HepG2 (cell line): ENCODE measurements around the gene RAB6A. TPM values are rescaled to one million over a fixed set of nuclear protein-coding genes. Genes with fewer than 3 reads are reported as not detected.

ENCODE experiments used
- ATAC-seq: fragments of 200-7000 bp; cut with Tn5 transposase; 3 replicates; pipeline ENCODE4 v1.9.1; 2020; ENCODE audit warnings: mild to moderate bottlenecking, moderate library complexity
- BruUV-seq: library from RNA; stranded (reverse); fragments of 400-500 nt; replicated peaks from 2 replicates; lab custom pipeline; 2021; lab: Mats Ljungman, UMichigan
- CTCF ChIA-PET: fragments of 300-600 bp; formaldehyde crosslinking; extraction: SDS; loops from one replicate; lab custom pipeline; 2021; ENCODE audit warnings: low total read pairs, inconsistent platforms, low intra/inter-chr PET ratio; lab: Yijun Ruan, JAX
- POLR2A ChIA-PET: fragments of 350-600 bp; sonication (Branson Sonifier 250); formaldehyde crosslinking; loops from one replicate; lab custom pipeline; 2020; ENCODE audit warnings: antibody characterized with exemption, inconsistent platforms; lab: Yijun Ruan, JAX
- DNase-seq: peaks from one replicate; pipeline ENCODE4 v3.0.0-alpha.2; 2015; ENCODE audit warnings: low spot score
- FAIRE-seq: peaks from 3 replicates; lab custom pipeline; 2011; peaks lifted over from hg19 to GRCh38; lab: Jason Lieb, UNC
- H2AFZ ChIP-seq: one replicate; pipeline ENCODE4 v1.6.1; 2011; ENCODE audit warnings: low read length, inconsistent platforms
- H3K27ac ChIP-seq: fragments of 300-600 bp; 3 replicates; pipeline ENCODE4 v1.8.0; 2011; ENCODE audit warnings: mixed run types, mild to moderate bottlenecking, mixed read lengths, low read length, inconsistent platforms; ENCODE audit not compliant: insufficient read depth; ENCODE audit errors: extremely low read length
- H3K27me3 ChIP-seq, 2 experiments: fragments of 200-600 bp in 1 of 2; 2 replicates in 1 of 2; 3 replicates in 1 of 2; pipeline versions ENCODE4 v1.6.0 to v1.8.0; 2011; ENCODE audit warnings: low read length in 2 of 2, mild to moderate bottlenecking in 2 of 2, moderate library complexity in 2 of 2, inconsistent platforms in 1 of 2; ENCODE audit not compliant: insufficient read depth in 2 of 2, control insufficient read depth in 1 of 2
- H3K36me3 ChIP-seq, 2 experiments: fragments of 200-600 bp in 1 of 2; replicated peaks in 1 of 2; 2 replicates in 1 of 2; 3 replicates in 1 of 2; pipeline versions ENCODE4 v1.5.1 to v1.8.0; 2011; ENCODE audit warnings: low read length in 2 of 2, inconsistent platforms in 1 of 2; ENCODE audit not compliant: insufficient read depth in 2 of 2, control insufficient read depth in 1 of 2
- H3K4me1 ChIP-seq: 2 replicates; pipeline ENCODE4 v1.5.1; 2012; ENCODE audit warnings: low read length, inconsistent platforms; ENCODE audit not compliant: insufficient read depth
- H3K4me2 ChIP-seq: 2 replicates; pipeline ENCODE4 v1.6.0; 2011; ENCODE audit warnings: low read depth, low read length, inconsistent platforms
- H3K4me3 ChIP-seq, 3 experiments: fragments of 200-600 bp in 1 of 3; sonication (generic), shearing (Covaris generic) in 1 of 3; replicated peaks in 1 of 3; 2 replicates each; pipeline ENCODE4 v1.5.1; 2011 to 2016; ENCODE audit warnings: low read length in 3 of 3, inconsistent platforms in 2 of 3, low read depth in 2 of 3, mild to moderate bottlenecking in 2 of 3, control low read depth in 1 of 3, mixed read lengths in 1 of 3; ENCODE audit not compliant: insufficient read depth in 1 of 3
- H3K79me2 ChIP-seq: one replicate; pipeline ENCODE4 v1.6.1; 2011; ENCODE audit warnings: low read length, inconsistent platforms; ENCODE audit not compliant: insufficient read depth
- H3K9ac ChIP-seq: 2 replicates; pipeline ENCODE4 v1.6.0; 2011; ENCODE audit warnings: mild to moderate bottlenecking, low read depth, low read length, inconsistent platforms; ENCODE audit not compliant: insufficient read depth
- H3K9me3 ChIP-seq: 2 replicates; pipeline ENCODE4 v1.5.1; 2012; ENCODE audit warnings: mild to moderate bottlenecking, low read length
- H4K20me1 ChIP-seq: 2 replicates; pipeline ENCODE4 v1.6.0; 2011; ENCODE audit warnings: inconsistent platforms, mild to moderate bottlenecking, low read length, moderate library complexity; ENCODE audit not compliant: insufficient read depth
- CREB1 ChIP-seq, 2 experiments: fragments of 450-650 bp in 1 of 2; IDR thresholded peaks; 2 replicates each; pipeline ENCODE4 v1.6.1; 2016 to 2017; ENCODE audit warnings: control low read depth in 1 of 2, mild to moderate bottlenecking in 1 of 2, missing compliant biosample characterization in 1 of 2, missing genetic modification characterization in 1 of 2
- FOXK1 ChIP-seq: sonication (generic); formaldehyde crosslinking; IDR thresholded peaks from 2 replicates; pipeline ENCODE4 v1.4.0; 2020; ENCODE audit warnings: low read depth, missing genetic modification reagents, borderline replicate concordance
- IRF1 ChIP-seq: sonication (generic); formaldehyde crosslinking; IDR thresholded peaks from 2 replicates; pipeline ENCODE4 v1.4.0; 2020; ENCODE audit warnings: low read depth, mild to moderate bottlenecking, missing genetic modification reagents
- SALL1 ChIP-seq: sonication (generic); formaldehyde crosslinking; IDR thresholded peaks from 2 replicates; pipeline ENCODE4 v1.8.0; 2022; ENCODE audit warnings: mild to moderate bottlenecking, missing genetic modification reagents
- SNAI1 ChIP-seq: sonication (generic); formaldehyde crosslinking; IDR thresholded peaks from 2 replicates; pipeline ENCODE4 v1.5.0; 2020; ENCODE audit warnings: mild to moderate bottlenecking, missing genetic modification reagents, borderline replicate concordance
- TEAD2 ChIP-seq: sonication (generic); formaldehyde crosslinking; IDR thresholded peaks from 2 replicates; pipeline ENCODE4 v1.9.0; 2021; ENCODE audit warnings: missing genetic modification reagents
- ZNF235 ChIP-seq: sonication (generic); formaldehyde crosslinking; IDR thresholded peaks from 2 replicates; pipeline ENCODE4 v1.8.1; 2023; ENCODE audit warnings: mild to moderate bottlenecking, missing genetic modification reagents, borderline replicate concordance
- ZNF383 ChIP-seq: sonication (generic); formaldehyde crosslinking; IDR thresholded peaks from 2 replicates; pipeline ENCODE4 v1.4.0; 2020; ENCODE audit warnings: missing genetic modification reagents, mild to moderate bottlenecking, borderline replicate concordance
- ZNF616 ChIP-seq: sonication (generic); formaldehyde crosslinking; IDR thresholded peaks from 2 replicates; pipeline ENCODE4 v1.5.0; 2020; ENCODE audit warnings: low read depth, mild to moderate bottlenecking, missing genetic modification reagents
- WGBS: methylation state at CpG from one replicate; pipeline ENCODE4 v1.1.6; 2017; ENCODE audit warnings: low lambda C conversion rate; 5-methylcytosine and 5-hydroxymethylcytosine counted together
- in situ Hi-C: cut with HindIII; loops from 2 replicates; pipeline ENCODE4 v1.10.0; 2017; ENCODE audit warnings: low pct_unique_long_range_greater_than_20kb; ENCODE audit not compliant: extremely low pct_ligation_motif_present
- intact Hi-C: fragments of 100-400 bp; cut with micrococcal nuclease; formaldehyde crosslinking; loops from one replicate; pipeline ENCODE4 v1.10.0; 2022; ENCODE audit not compliant: unreplicated experiment
- polyA plus RNA-seq, 8 experiments: library from polyadenylated mRNA; depleted of rRNA in 3 of 8; stranded (reverse) in 7 of 8; unstranded in 1 of 8; fragments of >200 nt; fragmentation: Illumina TruSeq in 4 of 8; extraction: Trizol in 4 of 8; gene quantifications; 2 replicates each; pipeline versions ENCODE4 v1.2.1 to v1.2.3, GENCODE V29; 2011 to 2016; ENCODE audit warnings: low read depth in 4 of 8, missing spikeins in 1 of 8, mixed read lengths in 1 of 8; ENCODE audit not compliant: insufficient read depth in 1 of 8
- total RNA-seq, 5 experiments: library from RNA; depleted of rRNA; stranded (reverse); fragments of >200 nt; fragmentation: Illumina TruSeq; extraction: Trizol; gene quantifications; 2 replicates each; pipeline ENCODE4 v1.2.3, GENCODE V29; 2016; ENCODE audit warnings: low read depth in 1 of 5

Gene RAB6A
- total and polyA plus RNA-seq, 2 of the 13 experiments (the other 11 are each of a cell fraction or from before 2014, with no cell fraction given) = 74.3 to 121 TPM

DNA sequence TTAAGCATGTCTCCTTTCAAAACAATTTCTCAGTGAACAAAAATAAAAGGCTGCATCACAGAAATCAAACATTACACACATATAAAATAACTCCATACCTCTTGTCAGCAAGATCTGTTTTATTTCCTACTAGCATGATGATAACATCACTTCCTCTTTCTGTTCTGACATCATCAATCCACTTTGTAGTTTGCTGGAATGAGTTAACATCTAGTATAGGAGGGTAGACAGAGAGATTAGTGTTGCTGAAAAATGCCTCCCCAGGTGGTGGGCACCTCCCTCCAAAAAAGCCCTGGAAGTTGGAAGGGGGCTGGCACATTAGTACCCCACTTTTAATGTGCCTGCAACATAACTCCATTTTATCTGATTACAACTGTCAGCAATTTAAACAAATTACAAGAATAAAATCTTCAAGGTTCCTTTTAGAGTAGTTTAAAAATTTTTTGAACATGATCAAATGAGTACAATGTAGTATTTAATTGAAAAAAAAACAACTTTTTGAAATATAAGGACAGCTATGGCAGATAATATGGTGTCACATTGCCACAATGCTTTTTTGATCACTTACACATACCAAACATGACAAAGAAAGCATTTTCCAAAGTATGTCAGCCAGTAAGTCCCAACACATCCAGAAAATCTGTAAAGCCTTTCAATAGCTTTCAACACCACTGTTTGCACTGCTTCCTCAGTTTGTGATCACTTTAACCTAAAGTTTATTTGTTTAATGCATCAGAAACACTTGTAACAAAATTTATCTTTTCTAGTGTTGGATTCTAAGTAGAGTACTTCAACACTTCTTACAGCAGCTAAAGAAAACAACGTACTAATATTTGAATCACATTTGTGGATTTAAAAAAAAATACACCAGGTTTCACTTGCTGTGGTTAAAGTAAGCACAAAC is 44.5 kb downstream of the RAB6A start:
- WGBS = 93% methylated on average over 1 of the region's 1 CpG
- ATAC-seq (no peak), FAIRE-seq (no peak), DNase-seq (peak; percentile 4)
- Histone ChIP-seq H3K4me2 (no peak overlapping the region), H3K79me2 (peaks cover 2% of the 10 kb centered on the region), H3K27ac (no peak overlapping the region), H4K20me1 (no peaks in the 10 kb centered on the region), H3K27me3 (no peaks in the 10 kb centered on the region), H3K4me3 (no peak overlapping the region), H3K9ac (no peak overlapping the region), H3K9me3 (no peaks in the 10 kb centered on the region), H3K4me1 (no peaks in the 10 kb centered on the region; the same call in 1 of the 2 replicates), H2AFZ (no peak overlapping the region), H3K36me3 (peaks cover 6 to 54% of the 10 kb centered on the region in 2 experiments; a peak in 4 of 5 replicates)
- no peak for TF ChIP-seq FOXK1
- no peak for TF ChIP-seq IRF1
- TF ChIP-seq SNAI1 (CRISPR knock-in tag) = no peak
- no peak for TF ChIP-seq ZNF383 (CRISPR knock-in tag)
- no peak for TF ChIP-seq SALL1
- no peak for TF ChIP-seq CREB1 (IDR thresholded peaks at IDR 0.05)
- TF ChIP-seq CREB1 (CRISPR knock-in tag; IDR thresholded peaks at IDR 0.05) = no peak
- no peak for TF ChIP-seq ZNF235 (CRISPR knock-in tag)
- TF ChIP-seq ZNF616 (CRISPR knock-in tag) = no peak
- no peak for TF ChIP-seq TEAD2
- CTCF ChIA-PET = no interaction called here
- BruUV-seq = no TSS peak
- in situ Hi-C loops = no loop called here
- intact Hi-C loops = no loop called here
- POLR2A ChIA-PET = no interaction called here
